Activated T-cell treated with anti-CD3 and anti-CD28 coated beads, Interleukin-2, amount 50 U/mL, for 4 hours (primary cell): Measurements from ENCODE around the gene LAMA5. TPM values are rescaled to one million over a fixed set of nuclear protein-coding genes. Genes with fewer than 3 reads are reported as not detected.

ENCODE experiments used
- ATAC-seq, 2 donors: fragments of 200-7000 bp; cut with Tn5 transposase; one replicate each; pipeline ENCODE4 v1.10.0; 2021
- DNase-seq: peaks from one replicate; pipeline ENCODE4 v3.0.0-alpha.2; 2020
- H3K27me3 Mint-ChIP-seq: one replicate; pipeline ENCODE4 v1.8.0; 2021; ENCODE audit warnings: low read depth, mixed read lengths
- H3K36me3 Mint-ChIP-seq: one replicate; pipeline ENCODE4 v1.8.0; 2022; ENCODE audit warnings: mixed read lengths; ENCODE audit not compliant: insufficient read depth
- H3K4me1 Mint-ChIP-seq: one replicate; pipeline ENCODE4 v1.8.0; 2021; ENCODE audit warnings: low read depth, mixed read lengths
- H3K4me3 Mint-ChIP-seq: one replicate; pipeline ENCODE4 v1.8.0; 2021; ENCODE audit warnings: mild to moderate bottlenecking, moderate library complexity, mixed read lengths
- H3K9me3 Mint-ChIP-seq: one replicate; pipeline ENCODE4 v1.8.0; 2021; ENCODE audit warnings: mixed read lengths
- total RNA-seq, 3 donors: library from RNA; stranded (reverse); gene quantifications; one replicate each; pipeline ENCODE4 v1.2.1, GENCODE V29; 2021

The LAMA5 gene
- total RNA-seq, 3 donors from 2014 or later = 0.82 to 1.0 (median 0.84) TPM

DNA sequence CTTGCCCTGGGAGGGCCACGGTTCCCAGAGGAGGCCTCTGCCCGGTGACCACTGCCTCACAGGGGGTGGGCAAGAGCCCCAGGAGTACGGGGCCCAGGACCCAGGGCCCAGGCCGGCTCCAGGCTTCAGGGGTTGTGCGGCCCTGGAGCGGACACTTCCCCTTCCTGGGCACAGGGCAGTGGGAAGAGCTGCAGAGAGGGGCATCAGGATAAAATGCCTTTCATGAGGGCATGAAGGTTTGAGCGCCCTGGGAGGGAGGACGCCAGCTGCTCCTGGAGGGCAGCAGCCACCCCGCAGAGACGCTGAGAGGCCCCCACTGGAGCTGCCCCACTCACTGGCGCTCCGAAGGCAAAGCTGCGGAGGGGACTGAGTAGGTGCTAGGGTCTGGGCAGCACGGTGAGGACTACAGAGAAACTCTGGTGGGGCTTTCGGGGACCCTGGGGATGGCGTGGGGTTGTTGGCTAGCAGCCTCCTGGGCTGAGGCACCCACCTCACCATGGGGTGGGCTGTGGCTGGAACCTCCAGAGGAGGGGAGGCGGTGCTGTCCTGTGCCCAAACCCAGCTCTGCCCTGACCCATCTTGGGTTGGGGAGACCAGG is 10.4 kb downstream of the LAMA5 start:
- peaks cover 6% of the 10 kb centered on the region for H3K27me3 Mint-ChIP-seq
- DNase-seq (no peak), ATAC-seq (no peak)
- H3K9me3 Mint-ChIP-seq = no peaks in the 10 kb centered on the region
- no peak overlapping the region for H3K4me3 Mint-ChIP-seq
- H3K36me3 Mint-ChIP-seq = no peaks in the 10 kb centered on the region
- no peaks in the 10 kb centered on the region for H3K4me1 Mint-ChIP-seq

- no peak for ATAC-seq
- peaks cover 6% of the 10 kb centered on the region for H3K27me3 Mint-ChIP-seq
- DNase-seq = no peak
- H3K9me3 Mint-ChIP-seq = no peaks in the 10 kb centered on the region
- H3K4me3 Mint-ChIP-seq = no peak overlapping the region
- H3K4me1 Mint-ChIP-seq = no peaks in the 10 kb centered on the region
- no peaks in the 10 kb centered on the region for H3K36me3 Mint-ChIP-seq
Measured at GRCh38 chr20:62355878-62356588, 11.1 kb downstream of the LAMA5 start.

DNA sequence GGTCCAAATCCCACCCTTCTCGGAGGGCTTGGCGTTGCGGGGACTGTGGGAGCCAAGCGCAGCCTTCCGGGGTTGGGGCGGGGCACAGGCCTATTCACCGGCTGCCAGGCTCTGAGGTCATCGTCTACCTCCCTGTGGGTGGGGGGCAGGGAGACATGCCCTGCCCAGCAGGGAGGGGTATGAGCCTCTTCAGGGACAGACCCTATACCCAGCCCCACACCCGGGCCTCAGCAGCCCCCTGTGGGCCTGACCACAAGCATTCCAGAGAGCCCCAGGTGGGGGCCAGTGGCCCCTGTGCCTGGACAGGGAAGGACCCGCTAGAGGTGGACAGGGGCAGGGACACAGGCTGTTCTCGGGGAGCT is 11.6 kb downstream of the LAMA5 start:
- peaks cover 6% of the 10 kb centered on the region for H3K27me3 Mint-ChIP-seq
- no peak overlapping the region for H3K4me3 Mint-ChIP-seq
- no peaks in the 10 kb centered on the region for H3K36me3 Mint-ChIP-seq
- H3K4me1 Mint-ChIP-seq = no peaks in the 10 kb centered on the region
- DNase-seq (no peak), ATAC-seq (no peak)
- H3K9me3 Mint-ChIP-seq = no peaks in the 10 kb centered on the region

GRCh38 chr20:62354811-62355341 is 12.2 kb downstream of the LAMA5 start:
- Mint-ChIP-seq H3K36me3 (no peaks in the 10 kb centered on the region), H3K4me1 (no peaks in the 10 kb centered on the region), H3K4me3 (no peak overlapping the region), H3K9me3 (no peaks in the 10 kb centered on the region), H3K27me3 (peaks cover 6% of the 10 kb centered on the region)
- no peak for DNase-seq
- no peak for ATAC-seq

DNA sequence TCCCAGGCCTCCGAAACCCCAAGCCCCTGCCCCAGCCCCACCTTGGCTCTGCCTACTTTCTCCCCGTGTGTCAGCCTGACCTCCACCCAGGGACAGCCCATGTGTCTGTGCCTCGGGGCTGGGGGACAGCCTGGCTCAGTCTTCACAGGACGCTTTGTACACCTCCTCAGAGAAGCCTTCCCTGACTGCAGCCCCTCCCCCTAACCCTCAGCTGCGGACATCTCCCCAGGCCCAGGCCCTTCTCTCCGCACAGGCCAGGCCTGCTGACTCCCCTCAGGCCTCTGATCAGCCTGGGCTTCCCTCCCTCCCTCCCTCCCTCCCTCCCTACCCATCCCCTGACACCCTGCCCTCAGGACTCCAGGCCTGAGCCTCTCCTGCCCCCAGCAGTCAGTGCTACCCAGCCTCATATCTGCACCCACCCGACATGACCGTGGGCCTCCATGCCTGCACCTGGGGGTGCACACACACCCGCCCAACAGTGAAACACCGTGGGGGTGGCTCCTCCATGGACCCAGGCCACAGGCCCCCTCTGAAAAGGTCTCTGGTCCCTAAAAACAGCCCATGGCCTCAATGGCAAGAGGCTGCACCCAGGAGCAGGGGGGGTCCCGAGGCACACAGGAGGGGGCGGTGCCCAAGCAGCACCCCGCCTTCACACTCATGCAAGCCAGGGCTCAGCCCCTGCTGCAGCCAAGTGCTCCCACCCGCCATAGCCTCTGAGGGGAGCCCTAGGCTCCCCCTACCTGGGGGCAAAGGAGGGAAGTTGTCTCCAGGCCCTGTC is 12.9 kb downstream of the LAMA5 start:
- no peaks in the 10 kb centered on the region for H3K36me3 Mint-ChIP-seq
- H3K4me1 Mint-ChIP-seq = no peaks in the 10 kb centered on the region
- no peak overlapping the region for H3K4me3 Mint-ChIP-seq
- peaks cover 6% of the 10 kb centered on the region for H3K27me3 Mint-ChIP-seq
- ATAC-seq = no peak
- no peaks in the 10 kb centered on the region for H3K9me3 Mint-ChIP-seq
- no peak for DNase-seq

DNA sequence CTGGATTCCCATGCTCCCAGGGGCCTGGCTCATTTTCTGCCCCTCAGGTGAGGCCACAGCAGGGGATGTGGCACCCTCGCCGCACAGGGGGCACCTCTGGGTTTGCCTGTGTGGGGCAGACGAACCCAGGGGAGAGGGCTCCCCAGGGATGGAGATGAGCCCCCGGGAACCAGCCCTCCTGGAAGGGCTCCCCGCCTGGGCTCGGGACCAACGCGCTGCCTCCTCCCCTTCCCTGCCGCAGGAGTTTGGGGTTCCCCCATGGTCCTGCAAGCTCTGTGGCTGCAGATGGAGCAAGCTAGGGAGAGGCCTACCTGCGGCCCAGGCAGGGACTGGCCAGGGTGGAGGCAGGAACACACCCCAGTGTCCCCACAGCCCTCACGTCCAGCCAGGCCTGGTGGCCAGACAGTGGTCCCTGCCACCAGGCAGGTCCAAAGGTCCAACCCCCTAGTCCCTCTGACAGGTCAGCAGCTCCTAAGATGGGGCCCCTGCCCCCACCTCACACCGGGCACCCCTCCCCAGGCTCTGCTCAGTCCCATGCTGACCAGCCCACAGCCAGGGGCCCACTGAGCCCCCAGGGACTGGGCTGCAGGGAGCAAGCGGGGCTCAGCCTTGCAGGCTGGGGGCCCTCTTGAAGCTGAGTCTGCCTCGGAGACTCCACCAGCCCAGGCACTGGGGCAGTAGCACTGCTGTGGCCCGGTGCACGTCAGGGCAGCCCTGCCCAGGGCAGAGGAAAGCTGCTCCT is 13.7 kb downstream of the LAMA5 start:
- Mint-ChIP-seq H3K36me3 (no peaks in the 10 kb centered on the region), H3K4me1 (no peaks in the 10 kb centered on the region), H3K4me3 (no peak overlapping the region), H3K27me3 (peaks cover 6% of the 10 kb centered on the region), H3K9me3 (peaks cover 4% of the 10 kb centered on the region)
- no peak for DNase-seq
- no peak for ATAC-seq

DNA sequence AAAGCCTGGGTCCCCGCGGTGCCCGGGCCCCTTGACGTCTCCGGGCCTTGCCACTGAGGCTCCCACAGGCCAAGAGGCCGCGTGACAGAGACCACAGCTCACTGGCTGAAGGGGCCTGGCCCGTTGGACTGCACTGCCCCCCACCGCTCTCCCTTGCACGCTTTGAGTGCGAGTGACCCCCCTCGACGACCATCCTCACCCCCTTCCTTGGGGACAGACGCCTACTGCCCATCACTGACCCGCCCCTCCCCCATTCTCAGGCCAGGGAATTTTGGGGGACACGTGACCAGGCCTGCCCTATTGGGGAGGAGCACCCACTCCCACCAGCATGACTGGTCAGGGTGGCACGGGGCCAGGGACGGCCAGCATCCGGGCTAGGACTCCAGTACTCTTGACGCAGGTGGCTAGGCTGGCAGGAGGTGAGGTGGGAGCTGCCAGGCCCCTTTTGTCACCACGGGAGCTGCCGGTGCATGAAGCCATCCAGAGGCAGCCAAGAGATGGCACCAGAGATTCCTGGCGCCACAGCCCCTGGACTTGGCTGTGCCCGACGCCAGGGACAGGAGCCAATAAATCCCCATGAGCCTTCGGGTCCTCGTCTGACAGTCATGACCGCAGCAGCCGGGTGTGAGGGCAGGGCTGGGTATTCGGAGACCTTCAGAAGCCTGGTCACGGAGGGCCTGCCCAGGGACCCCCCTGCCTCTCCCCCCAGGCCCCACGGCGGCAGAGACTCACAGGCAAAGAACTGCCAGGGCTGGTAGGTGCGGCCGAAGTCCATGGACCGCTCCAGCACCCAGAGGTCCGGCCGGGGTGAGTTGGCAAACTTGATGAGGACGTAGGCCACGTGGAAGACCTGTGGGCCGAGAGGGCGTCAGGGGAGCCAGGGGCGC is 14.5 kb downstream of the LAMA5 start:
- no peaks in the 10 kb centered on the region for H3K36me3 Mint-ChIP-seq
- H3K4me3 Mint-ChIP-seq = no peak overlapping the region
- H3K27me3 Mint-ChIP-seq = peaks cover 6% of the 10 kb centered on the region
- DNase-seq (no peak), ATAC-seq (no peak)
- H3K9me3 Mint-ChIP-seq = peaks cover 4% of the 10 kb centered on the region
- H3K4me1 Mint-ChIP-seq = no peaks in the 10 kb centered on the region

DNA sequence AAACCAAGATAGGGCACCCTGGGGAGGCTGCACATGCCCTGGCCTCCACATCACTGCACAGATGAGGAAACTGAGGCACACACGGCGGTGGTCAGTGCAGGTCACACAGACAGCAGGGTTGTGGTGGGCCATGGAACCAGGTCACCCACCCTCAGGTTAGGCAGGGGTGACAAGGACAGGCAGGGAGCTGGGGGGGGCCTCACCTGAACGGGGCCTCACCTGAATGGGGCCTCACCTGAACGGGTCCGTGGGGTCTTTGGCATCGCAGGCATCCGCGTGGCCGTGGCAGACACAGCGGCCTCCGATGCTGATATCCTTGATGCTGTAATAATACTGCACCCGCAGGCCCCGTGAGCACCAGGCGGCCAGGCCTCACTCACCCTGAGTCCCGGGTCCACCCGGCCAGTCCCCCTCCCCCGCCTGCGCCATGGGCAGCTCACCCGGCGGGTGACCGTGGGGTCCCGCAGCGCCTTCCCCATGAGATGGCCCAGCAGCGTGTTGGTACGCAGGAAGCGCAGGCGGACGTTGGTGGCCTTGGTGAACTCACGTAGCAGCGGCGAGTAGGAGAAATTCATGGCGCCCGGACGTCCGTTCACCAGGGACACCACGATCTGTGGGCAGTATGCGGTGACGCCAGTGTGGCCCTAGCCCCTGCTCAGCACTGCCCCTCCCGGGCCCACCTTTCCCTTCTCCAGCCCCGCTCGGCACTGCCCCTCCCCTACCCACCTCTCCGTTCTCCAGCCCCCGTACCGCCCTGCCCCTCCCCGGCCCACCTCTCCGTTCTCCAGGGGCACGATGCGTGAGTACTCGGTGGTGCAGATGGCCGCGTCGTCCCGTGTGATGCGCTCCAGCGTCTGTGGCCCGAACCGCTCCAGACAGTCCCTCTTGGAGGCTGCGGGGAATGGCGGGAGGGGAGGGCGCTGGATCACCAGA is 15.4 kb downstream of the LAMA5 start:
- DNase-seq (no peak), ATAC-seq (no peak)
- Mint-ChIP-seq H3K9me3 (peaks cover 4% of the 10 kb centered on the region), H3K27me3 (peaks cover 5% of the 10 kb centered on the region), H3K4me1 (no peaks in the 10 kb centered on the region), H3K36me3 (no peaks in the 10 kb centered on the region), H3K4me3 (no peak overlapping the region)

DNA sequence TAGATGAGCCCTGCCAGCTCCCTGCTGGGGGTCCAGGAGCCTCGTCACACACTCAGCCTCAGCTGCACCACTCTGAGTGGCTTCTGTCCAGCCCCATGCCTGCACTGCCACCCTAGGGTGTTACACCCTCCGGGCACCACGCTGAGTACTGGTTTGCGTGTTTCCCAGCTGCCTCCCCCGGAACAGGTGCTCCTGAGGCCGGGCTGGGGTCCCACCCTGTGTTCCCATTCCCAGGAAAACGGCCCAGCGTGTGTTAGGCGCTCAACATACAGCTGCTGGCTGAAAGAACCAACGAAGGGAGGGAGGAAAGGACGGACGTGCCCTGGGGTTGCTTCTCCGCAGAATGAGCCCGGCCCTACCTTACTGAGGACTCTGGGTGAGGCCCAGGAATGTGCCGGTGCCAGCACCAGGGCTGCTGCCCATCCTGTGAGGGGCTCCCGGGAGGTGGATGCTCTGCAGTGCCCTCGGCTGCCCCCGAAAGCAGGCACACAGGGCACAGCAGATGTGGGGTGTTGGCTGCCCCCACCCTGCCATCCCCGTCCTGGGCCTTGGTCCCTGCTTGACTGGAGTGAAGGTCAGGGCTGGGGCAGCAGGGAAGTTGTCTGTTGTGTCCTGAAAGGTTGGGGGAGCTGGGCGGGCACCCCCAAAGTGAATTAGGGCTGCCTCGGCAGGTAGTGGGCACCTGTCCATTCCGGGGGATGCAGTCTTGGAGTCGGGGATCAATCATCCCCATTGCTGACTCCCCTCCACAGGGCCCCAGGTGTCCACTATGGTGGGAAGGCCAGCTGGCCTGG is 16.3 kb downstream of the LAMA5 start:
- Mint-ChIP-seq H3K9me3 (peaks cover 4% of the 10 kb centered on the region), H3K4me3 (no peak overlapping the region), H3K36me3 (no peaks in the 10 kb centered on the region), H3K27me3 (peaks cover 2% of the 10 kb centered on the region), H3K4me1 (no peaks in the 10 kb centered on the region)
- DNase-seq (no peak), ATAC-seq (no peak)

DNA sequence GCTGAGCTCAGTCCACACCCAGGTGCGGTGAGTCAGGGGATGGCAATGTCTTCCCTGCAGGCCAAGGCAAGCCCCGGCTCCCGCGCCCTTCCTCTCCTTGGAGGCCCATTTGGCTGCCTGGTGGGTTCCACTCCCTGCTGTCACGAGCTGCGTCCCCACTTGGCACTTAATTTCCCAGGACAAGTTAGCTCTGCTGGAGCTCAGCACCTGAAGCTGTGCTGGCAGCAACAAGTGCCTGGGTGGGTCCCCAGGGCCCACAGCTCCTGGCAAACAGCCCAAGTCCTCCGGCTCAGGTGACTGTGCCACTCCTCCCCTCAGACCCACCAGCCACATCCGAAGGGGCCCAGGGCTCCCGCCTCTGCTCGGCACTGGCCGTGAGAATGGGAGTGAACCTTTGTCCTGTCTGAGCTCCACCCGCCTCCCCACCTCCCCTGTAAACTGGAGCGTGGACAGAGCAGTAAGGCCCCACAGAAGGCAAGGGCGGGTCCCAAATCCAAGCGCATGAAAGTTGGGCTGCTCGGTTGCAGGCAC is 16.9 kb downstream of the LAMA5 start:
- Mint-ChIP-seq H3K9me3 (peaks cover 4% of the 10 kb centered on the region), H3K36me3 (no peaks in the 10 kb centered on the region), H3K4me3 (no peak overlapping the region), H3K4me1 (no peaks in the 10 kb centered on the region), H3K27me3 (no peaks in the 10 kb centered on the region)
- DNase-seq (no peak), ATAC-seq (no peak)

DNA sequence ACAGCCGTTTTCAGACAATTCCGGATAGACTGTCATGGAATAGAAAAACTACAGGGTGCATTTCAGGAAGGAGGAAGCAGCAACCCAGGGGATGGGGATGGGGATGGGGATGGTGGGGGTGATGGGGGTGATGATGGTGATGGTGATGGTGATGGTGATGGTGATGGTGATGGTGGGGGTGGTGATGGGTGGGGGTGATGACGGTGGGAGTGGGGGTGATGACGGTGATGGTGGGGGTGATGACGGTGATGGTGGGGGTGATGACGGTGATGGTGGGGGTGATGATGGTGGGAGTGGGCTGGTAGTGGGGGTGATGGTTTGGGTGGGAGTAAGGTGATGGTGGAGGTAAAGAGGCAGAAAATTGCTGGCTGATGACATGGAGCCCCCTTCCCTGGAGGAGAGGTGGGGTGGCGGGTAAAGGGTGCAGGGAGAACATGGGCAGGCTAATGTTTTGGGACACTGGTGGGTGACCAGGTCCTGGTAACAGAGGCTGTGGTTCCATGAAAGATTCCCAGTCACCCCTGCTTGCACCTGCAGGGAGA is 17.5 kb downstream of the LAMA5 start:
- DNase-seq (no peak), ATAC-seq (no peak)
- peaks cover 4% of the 10 kb centered on the region for H3K9me3 Mint-ChIP-seq
- no peaks in the 10 kb centered on the region for H3K4me1 Mint-ChIP-seq
- H3K36me3 Mint-ChIP-seq = no peaks in the 10 kb centered on the region
- H3K27me3 Mint-ChIP-seq = no peaks in the 10 kb centered on the region
- H3K4me3 Mint-ChIP-seq = no peak overlapping the region

- Mint-ChIP-seq H3K9me3 (peaks cover 4% of the 10 kb centered on the region), H3K4me3 (no peak overlapping the region)
Measured at GRCh38 chr20:62348604-62349003, 18.5 kb downstream of the LAMA5 start.

More at GRCh38 chr20:62348604-62349003, 18.5 kb downstream of the LAMA5 start:
- H3K27me3 Mint-ChIP-seq = no peaks in the 10 kb centered on the region
- H3K4me1 Mint-ChIP-seq = no peaks in the 10 kb centered on the region
- no peaks in the 10 kb centered on the region for H3K36me3 Mint-ChIP-seq
- no peak for ATAC-seq
- DNase-seq = no peak
